Loucy (cell line): Measurements from ENCODE around the gene CIC.

ENCODE experiments used
- EZH2phosphoT487 ChIP-seq: fragments of 200-600 bp; IDR thresholded peaks from 2 replicates; pipeline ENCODE4 v1.6.1; 2018; ENCODE audit warnings: antibody characterized with exemption, mild to moderate bottlenecking, moderate library complexity, borderline replicate concordance
- TF ChIP-seq, protein P1 (sequence below): fragments of 200-600 bp; sonication (generic); conservative IDR thresholded peaks from 2 replicates; pipeline ENCODE4 v1.5.1; 2014; ENCODE audit warnings: mild to moderate bottlenecking, antibody characterized with exemption, low read length

DNA sequence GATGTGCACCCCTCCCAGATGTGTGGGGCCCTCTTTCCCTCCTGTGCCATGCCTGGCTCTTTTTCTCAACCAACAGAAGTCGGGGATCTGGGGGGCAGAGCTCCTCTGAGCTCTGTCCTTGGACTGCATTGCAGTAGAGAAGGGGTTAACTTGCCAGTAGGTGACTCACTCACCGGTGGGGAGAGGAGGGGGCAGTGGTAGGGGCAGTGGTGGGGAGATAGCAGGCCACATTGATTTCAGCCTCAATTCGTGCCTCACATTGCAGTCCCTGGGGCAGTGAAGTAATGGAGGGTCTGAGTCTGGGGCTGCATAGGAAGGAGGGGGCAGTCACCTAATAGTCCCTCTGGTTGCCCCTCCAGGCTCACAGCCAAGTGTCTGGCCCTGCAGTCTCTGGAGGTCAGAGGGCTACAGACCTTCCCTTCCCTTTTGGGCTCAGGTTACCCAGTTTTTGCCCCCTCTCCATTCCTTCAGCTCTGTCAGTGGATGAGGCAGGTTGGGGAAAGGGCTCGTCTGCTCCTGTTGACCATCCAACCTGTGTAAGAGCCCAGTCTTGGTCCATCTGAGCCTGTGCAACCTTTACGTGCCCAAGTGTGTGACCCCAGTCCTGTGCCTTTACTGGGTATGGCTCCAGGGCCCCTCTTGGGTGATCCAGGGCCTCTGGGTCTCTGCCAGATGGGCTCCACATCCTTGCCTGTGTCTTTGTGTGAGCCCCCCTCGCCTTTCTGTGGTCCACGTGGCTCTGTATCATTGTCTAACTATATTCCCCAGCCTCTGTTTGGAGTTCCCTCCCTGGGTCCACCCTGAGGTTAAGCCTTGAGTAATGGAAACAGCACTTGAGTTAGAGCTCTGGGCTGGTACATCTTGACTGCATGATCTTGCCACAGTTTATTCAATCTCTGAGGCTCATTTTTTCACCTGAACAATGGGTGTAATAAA lies 13.0 kb downstream of the CIC start:
- no peak for TF ChIP-seq EZH2phosphoT487
- TF ChIP-seq, protein P1, sequence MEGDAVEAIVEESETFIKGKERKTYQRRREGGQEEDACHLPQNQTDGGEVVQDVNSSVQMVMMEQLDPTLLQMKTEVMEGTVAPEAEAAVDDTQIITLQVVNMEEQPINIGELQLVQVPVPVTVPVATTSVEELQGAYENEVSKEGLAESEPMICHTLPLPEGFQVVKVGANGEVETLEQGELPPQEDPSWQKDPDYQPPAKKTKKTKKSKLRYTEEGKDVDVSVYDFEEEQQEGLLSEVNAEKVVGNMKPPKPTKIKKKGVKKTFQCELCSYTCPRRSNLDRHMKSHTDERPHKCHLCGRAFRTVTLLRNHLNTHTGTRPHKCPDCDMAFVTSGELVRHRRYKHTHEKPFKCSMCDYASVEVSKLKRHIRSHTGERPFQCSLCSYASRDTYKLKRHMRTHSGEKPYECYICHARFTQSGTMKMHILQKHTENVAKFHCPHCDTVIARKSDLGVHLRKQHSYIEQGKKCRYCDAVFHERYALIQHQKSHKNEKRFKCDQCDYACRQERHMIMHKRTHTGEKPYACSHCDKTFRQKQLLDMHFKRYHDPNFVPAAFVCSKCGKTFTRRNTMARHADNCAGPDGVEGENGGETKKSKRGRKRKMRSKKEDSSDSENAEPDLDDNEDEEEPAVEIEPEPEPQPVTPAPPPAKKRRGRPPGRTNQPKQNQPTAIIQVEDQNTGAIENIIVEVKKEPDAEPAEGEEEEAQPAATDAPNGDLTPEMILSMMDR: no peak
